HG03439 (cell line): ENCODE data around the gene CPA3.

ENCODE experiments used
- ATAC-seq: cut with Tn5 transposase; IDR thresholded peaks from one replicate; pipeline ENCODE4 v1.9.1; 2021; ENCODE audit warnings: mild to moderate bottlenecking, moderate library complexity; ENCODE audit not compliant: unreplicated experiment

CPA3 gene

GRCh38 chr3:148857316-148857715, 7.8 kb upstream of the CPA3 start:
- no peak for ATAC-seq

DNA sequence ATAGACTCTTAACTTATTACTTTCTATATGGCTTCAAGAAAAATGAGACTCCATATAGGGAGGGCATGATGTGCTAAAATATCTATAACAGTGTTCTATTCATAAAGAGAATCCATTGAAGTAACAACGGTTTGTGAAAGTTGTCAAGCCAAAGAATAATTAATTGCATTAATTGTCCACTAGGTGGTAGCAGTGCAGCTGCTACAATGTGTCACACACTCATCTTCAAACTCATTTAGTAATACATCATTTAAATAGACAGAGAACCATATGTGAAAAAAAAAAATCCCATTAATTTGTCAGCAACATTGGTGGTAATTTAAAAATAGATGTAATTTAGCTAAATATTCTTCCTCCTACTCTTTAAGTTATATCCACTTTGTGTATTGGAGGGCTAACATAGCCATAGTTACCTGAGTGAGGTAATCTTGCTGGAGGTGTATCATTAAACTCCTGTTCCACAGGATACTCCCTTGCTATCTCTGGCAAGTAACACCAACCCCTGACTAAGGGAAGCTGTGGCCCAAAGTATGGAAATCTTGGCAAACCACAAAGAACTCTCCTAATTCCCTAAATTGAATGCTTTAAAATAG, 3.7 kb upstream of the CPA3 start:
- no peak for ATAC-seq

DNA sequence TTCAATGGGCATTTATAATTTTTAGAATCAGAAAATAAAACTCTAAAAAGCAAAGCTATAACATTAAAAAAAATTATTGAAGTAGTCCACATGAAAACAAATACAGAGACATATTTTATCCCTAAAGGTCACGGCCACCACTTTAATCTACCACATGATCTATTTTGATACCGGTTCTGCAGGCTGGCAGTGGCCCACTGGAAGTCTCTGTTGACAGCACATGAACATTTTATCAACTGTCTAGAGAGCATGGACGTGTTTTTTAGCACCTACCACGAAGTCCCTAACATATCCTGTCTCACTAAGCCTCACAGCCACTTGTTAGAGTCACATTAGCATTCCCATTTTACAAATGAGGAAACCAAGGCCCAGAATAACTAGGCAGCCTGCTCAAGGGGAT, 1.8 kb upstream of the CPA3 start:
- ATAC-seq, result no peak

- no peak for ATAC-seq
Observed at GRCh38 chr3:148863814-148864213, 1.3 kb upstream of the CPA3 start.

DNA sequence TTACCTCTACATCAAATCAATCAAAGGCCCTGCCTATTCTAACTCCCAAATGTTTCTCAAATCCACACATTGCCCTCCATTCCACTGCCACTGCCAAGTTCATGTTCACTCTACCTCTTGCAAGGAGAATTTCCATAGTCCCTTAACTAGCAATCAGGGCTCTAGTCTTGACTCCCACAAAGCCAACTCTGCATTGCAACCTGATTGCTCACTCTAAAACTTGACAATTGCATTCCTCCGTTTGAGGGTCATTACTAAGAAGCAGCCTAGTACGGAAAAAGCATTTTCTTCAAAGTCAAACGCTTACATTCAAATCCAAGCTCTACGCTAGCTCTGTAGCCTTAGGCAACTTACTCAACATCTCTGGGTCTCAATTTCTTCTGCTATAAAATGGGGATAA, 1.2 kb downstream of the CPA3 start:
- ATAC-seq, result no peak

- no peak for ATAC-seq
Observed at GRCh38 chr3:148873270-148873927, 8.3 kb downstream of the CPA3 start.

DNA sequence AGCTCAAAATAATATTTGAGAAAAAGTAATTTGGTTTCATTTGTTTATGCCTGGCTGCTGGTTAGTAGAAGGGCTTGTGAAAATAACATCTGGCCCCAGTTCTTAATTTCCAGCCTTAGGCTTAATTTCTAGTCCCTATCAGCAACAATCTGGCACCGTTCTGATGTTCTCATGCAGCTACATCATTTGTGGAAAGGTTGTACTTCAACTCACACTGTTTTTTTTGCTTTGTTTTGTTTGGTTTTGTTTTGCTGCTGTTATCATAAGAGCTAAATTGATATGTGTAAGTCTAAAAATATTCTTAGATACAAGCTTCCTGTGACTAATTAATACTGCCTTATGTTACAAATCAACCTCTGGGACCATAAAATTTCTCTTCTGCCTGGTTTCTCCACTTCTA, 8.9 kb downstream of the CPA3 start:
- no peak for ATAC-seq

GRCh38 chr3:148878095-148878494, 13.0 kb downstream of the CPA3 start:
- ATAC-seq, result no peak

DNA sequence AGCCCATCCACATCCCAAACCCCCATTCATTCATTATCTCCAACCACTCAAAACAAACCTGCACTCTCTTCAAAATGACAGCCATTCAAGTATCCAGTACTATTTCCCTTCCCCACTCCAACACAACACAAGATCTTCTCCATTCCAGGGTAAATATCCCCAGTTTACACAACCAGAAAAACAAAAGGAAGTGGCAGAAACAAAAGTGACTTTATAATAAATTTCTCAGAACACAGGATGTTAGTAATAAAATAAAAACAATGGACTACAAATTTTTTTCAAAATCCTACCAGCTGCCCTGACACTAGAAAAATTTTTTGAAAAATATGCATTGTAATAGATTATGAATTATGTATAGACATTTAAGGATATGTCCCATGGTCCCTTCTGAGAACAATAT, 14.2 kb downstream of the CPA3 start:
- ATAC-seq, result no peak

DNA sequence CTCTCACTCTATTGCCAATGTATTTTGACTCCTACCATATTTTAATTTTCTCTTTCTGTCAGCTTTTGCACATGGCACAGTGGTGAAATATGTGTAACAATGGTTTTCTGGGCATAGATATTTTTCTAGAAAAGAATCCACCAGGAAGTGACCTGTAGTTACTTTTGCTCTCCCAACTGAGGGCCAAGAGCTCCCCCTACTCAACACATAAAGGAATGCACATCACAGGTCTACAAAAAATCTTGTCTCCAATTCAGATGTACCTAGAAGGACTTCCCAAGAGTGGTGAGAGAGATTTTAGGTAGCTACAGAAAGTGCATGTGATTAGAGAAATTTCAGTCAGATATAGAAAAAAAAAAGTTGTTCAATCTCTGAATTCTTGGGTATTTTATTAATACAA, 15.6 kb downstream of the CPA3 start:
- ATAC-seq, result no peak

GRCh38 chr3:148881286-148881685, 16.2 kb downstream of the CPA3 start:
- ATAC-seq, result no peak

- no peak for ATAC-seq
Observed at GRCh38 chr3:148882288-148882687, 17.2 kb downstream of the CPA3 start.

DNA sequence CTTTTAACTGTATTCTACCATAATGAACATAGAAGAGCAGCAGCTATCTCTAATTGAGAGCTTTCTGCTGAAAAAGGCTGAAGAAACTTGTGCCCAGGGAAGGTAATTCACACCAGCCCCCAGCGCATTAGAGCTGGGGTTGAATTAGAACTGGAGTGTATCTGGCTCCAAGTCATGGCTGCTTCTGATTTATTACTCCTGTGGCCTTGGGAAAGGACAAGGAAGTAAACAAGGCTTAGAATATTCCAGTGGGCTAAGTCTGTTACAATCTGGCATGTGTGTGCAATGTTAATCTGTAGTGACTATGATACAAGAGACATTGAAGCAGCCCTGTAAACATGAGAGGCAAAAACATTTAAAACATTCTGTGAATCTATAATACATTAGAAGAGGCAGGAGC, 18.1 kb downstream of the CPA3 start:
- ATAC-seq, result no peak

- ATAC-seq, result no peak
Observed at GRCh38 chr3:148884261-148884660, 19.2 kb downstream of the CPA3 start.

DNA sequence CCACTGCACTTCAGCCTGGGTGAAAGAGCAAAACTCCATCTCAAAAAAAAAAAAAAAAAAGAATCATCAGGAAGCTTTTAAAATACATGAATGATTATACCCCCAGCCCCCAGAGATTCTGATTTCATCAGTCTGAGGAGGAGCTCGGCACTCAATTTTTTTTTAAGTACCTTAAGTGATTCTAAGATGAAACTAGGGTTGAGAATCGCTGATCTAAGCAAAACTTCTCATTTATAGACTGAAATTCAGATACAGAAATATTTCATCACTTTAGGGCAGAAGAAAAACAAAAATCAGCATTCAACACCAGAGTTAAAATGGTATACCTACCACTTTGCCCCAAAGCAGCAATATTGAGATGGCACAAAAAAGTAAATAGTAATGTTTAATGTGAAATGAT, 24.7 kb downstream of the CPA3 start:
- no peak for ATAC-seq

DNA sequence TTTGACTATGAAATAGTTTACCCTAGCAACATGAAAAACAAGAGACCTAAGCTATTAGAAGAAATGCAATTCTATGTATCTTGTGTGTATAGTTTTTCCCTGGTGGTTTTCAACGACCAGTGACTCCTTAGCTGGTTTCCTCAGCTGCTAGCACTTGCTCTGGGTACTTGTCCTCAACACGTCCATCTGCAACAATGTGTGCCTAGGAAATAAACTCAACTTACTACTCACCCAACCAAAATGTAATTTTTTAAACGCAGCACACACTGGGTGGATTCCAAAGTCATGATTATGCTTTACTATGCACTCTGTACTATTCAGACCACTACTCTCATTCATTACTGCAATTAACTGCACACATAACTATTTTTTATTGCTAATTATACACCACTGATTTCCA, 31.0 kb downstream of the CPA3 start:
- no peak for ATAC-seq

DNA sequence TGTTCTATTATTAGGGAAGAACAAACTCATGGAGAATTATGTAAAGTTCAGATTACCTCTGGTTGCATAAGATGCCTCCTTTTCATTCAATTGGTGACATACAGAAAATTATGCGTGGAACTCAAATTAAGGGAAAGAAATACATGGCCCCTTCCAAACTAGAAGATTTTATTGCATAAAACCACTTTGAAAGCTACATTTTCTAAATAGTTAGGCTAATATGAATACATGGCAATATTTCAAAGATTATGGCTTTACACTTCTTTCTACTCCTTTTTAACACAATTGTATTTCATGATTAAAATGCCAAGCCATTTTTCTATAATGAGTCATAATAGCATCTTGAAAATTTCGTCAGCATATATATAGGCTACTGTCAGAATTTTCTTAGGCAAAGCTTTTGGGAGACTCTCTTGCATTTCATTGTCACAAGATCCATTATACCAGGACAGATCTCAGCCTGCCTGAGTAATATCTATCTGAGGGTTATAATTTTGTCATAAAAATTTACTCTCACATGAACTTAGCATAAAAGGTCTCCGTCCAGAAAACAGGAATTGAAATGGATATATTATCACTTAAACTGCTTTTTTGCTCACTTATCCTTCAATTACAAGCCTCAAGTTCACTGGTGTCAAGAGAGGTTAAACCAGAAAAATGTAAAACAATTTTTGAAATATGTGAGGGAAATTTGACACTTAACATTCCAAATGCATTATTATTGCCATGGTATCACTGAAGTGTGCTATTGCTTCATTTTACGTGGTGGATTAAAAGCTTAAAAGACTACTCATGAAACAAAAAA, 37.1 kb downstream of the CPA3 start:
- no peak for ATAC-seq

DNA sequence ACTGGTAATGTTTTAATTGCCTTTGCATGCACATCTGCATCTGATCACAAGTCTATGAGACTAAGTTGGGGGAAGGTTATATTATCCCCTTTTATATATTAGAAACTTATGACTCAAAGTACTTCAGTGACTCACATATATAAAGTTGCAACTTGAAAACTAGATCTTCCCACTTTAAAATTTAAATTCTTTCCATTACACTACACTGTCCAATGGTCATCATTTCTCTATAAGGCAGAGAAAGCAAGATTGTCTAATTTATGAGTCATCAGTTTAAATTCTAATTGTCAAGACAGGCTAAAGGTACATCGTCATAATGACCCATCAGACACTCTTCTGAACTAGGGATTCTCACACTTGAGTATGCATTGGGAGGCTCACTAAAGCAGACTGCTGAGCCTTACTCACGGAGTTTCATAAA, 37.9 kb downstream of the CPA3 start:
- no peak for ATAC-seq

- no peak for ATAC-seq
Observed at GRCh38 chr3:148903941-148904340, 38.8 kb downstream of the CPA3 start.

DNA sequence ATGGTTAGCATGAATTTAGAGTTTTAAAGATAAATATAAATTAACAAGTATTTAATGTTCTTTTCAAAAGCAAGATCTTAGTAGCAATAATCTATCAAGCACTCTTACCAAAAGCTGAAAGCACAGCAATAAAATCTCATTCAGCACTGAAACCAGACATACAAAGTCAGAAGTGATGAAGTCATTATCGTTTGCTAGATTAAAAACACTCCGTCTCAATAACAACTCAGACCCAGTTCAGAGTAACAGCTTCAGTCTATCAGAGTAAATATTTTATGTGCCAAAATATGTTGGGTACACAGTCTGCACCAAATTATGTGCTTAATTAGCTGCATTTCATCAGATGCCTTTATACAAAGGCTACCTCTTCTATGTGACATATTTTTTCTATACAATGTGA, 41.6 kb downstream of the CPA3 start:
- ATAC-seq, result no peak

DNA sequence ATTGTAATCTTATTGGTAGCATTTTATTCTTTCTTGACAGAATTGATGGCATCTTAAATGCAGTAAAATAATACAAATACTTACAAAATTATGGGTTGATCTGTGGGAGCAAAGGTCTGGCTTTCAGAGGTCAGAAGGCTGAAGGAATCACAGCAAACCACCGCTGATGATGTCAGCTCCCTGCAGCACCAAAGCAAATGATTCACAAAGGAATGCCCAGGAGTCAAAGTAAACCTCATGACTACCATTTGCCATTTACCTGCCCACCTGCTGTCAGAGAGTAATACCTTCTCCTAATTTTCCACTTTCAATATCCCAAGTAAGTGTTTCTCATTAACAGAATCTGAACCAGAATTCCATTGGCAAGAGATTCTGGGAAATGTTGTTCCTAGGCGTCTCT, 46.1 kb downstream of the CPA3 start:
- no peak for ATAC-seq

DNA sequence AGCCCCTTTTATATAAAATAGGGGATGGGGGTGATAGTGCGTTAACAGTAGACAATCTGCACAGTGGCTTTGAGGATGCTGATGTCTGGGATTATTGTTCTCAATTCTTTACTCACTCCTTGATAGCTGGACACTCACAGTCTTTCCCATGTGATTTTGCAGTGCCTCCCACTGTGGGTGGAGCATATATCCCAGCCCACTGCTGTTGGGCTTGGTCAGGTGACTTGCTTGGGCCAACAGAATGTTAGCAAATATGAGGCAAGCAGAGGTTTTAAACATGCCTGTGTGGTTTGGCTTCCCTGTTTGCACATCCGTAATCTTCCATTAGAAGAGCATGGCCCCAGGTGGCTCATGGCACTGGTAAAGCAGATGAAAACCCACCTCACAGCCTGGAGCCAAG, 46.5 kb downstream of the CPA3 start:
- no peak for ATAC-seq
